Trophoblast cell (in vitro differentiated cells and primary cell): ENCODE measurements around the gene C6orf62.

Source experiments
- DNase-seq, 2 donors: peaks; one replicate each; pipeline ENCODE4 v3.0.0-alpha.2; 2016
- H2AFZ ChIP-seq: 2 replicates; pipeline ENCODE4 v1.6.1; 2013; ENCODE audit warnings: low read length, moderate library complexity, mild to moderate bottlenecking; ENCODE audit not compliant: insufficient read depth, poor library complexity
- H2AK5ac ChIP-seq: 2 replicates; pipeline ENCODE4 v1.6.1; 2013; ENCODE audit warnings: mild to moderate bottlenecking, low read length
- H2BK120ac ChIP-seq: 2 replicates; pipeline ENCODE4 v1.6.1; 2013; ENCODE audit warnings: low read length, mild to moderate bottlenecking, moderate library complexity; ENCODE audit not compliant: insufficient read depth, poor library complexity
- H2BK12ac ChIP-seq: 2 replicates; pipeline ENCODE4 v1.6.1; 2013; ENCODE audit warnings: mild to moderate bottlenecking, low read length, moderate library complexity
- H2BK5ac ChIP-seq: 2 replicates; pipeline ENCODE4 v1.6.1; 2013; ENCODE audit warnings: low read length, low read depth, moderate library complexity, mild to moderate bottlenecking; ENCODE audit not compliant: poor library complexity
- H3K14ac ChIP-seq: 2 replicates; pipeline ENCODE4 v1.6.1; 2013; ENCODE audit warnings: mild to moderate bottlenecking, low read length
- H3K18ac ChIP-seq: 2 replicates; pipeline ENCODE4 v1.6.1; 2013; ENCODE audit warnings: mild to moderate bottlenecking, low read length
- H3K23ac ChIP-seq: 2 replicates; pipeline ENCODE4 v1.6.1; 2013; ENCODE audit warnings: low read length
- H3K27ac ChIP-seq: 2 replicates; pipeline ENCODE4 v1.5.1; 2013; ENCODE audit warnings: low read depth, mild to moderate bottlenecking, inconsistent platforms, low read length, moderate library complexity
- H3K27me3 ChIP-seq: 2 replicates; pipeline ENCODE4 v1.6.1; 2013; ENCODE audit warnings: inconsistent platforms, mild to moderate bottlenecking, low read length, moderate library complexity; ENCODE audit not compliant: insufficient read depth
- H3K36me3 ChIP-seq, 2 experiments: 1 replicate in 1 of 2; 2 replicates in 1 of 2; pipeline ENCODE4 v1.6.1; 2013; ENCODE audit warnings: low read length in 2 of 2, mild to moderate bottlenecking in 2 of 2, moderate library complexity in 1 of 2; ENCODE audit not compliant: insufficient read depth in 2 of 2, control insufficient read depth in 1 of 2
- H3K4ac ChIP-seq: 2 replicates; pipeline ENCODE4 v1.6.1; 2013; ENCODE audit warnings: low read depth, mild to moderate bottlenecking, low read length, moderate library complexity
- H3K4me1 ChIP-seq, 2 experiments: 1 replicate in 1 of 2; 2 replicates in 1 of 2; pipeline ENCODE4 v1.6.1; 2013; ENCODE audit warnings: low read length in 2 of 2, mild to moderate bottlenecking in 2 of 2, moderate library complexity in 1 of 2; ENCODE audit not compliant: insufficient read depth in 2 of 2, control insufficient read depth in 1 of 2
- H3K4me2 ChIP-seq: 2 replicates; pipeline ENCODE4 v1.6.1; 2013; ENCODE audit warnings: inconsistent platforms, mild to moderate bottlenecking, low read length, moderate library complexity
- H3K4me3 ChIP-seq: 2 replicates; pipeline ENCODE4 v1.5.1; 2013; ENCODE audit warnings: mild to moderate bottlenecking, low read depth, low read length, inconsistent platforms
- H3K79me1 ChIP-seq: one replicate; pipeline ENCODE4 v1.6.1; 2013; ENCODE audit warnings: low read length
- H3K79me2 ChIP-seq: 2 replicates; pipeline ENCODE4 v1.6.1; 2013; ENCODE audit warnings: low read length, mild to moderate bottlenecking; ENCODE audit not compliant: control insufficient read depth, insufficient read depth, poor library complexity
- H3K9ac ChIP-seq: 2 replicates; pipeline ENCODE4 v1.6.1; 2013; ENCODE audit warnings: mild to moderate bottlenecking, low read length
- H3K9me3 ChIP-seq: 2 replicates; pipeline ENCODE4 v1.6.1; 2013; ENCODE audit warnings: low read depth, mild to moderate bottlenecking, control low read depth, inconsistent platforms, low read length; ENCODE audit not compliant: insufficient read depth
- H4K12ac ChIP-seq: 2 replicates; pipeline ENCODE4 v1.6.1; 2013; ENCODE audit warnings: low read depth, mild to moderate bottlenecking, low read length, moderate library complexity
- H4K8ac ChIP-seq: 2 replicates; pipeline ENCODE4 v1.6.1; 2013; ENCODE audit warnings: low read depth, mild to moderate bottlenecking, low read length, moderate library complexity
- H4K91ac ChIP-seq: one replicate; pipeline ENCODE4 v1.6.1; 2013; ENCODE audit warnings: low read depth, mild to moderate bottlenecking, low read length, moderate library complexity
- WGBS: extraction: QIAGEN DNeasy Blood & Tissue Kit; methylation state at CpG from one replicate; pipeline ENCODE4 v1.1.7; 2013; ENCODE audit warnings: missing lambda C conversion rate; ENCODE audit not compliant: insufficient read length, insufficient coverage; ENCODE audit errors: extremely low coverage; 5-methylcytosine and 5-hydroxymethylcytosine counted together

The C6orf62 gene

DNA sequence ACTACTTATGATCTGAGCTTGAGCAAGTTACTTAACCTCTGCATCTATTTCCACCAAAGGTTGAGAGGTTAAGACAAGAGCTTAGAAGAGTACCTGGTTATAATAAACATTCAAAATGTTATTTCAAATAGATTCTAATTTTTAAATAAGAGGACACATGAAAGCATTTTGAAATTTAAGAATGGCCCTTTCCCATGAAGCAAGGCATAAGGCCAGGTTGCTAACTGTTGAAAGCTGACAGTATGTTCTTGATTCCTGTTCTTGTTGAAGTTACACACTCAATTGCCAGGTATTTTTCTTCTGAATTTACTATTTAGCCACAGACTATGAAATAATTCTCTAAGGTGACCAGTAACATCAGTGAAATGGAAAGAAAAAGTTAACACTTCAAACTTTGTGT is 14.5 kb downstream of the C6orf62 start:
- DNase-seq = no peak
- no peak overlapping the region for H4K91ac ChIP-seq
- no peak overlapping the region for H2AFZ ChIP-seq
- no peak overlapping the region for H3K27ac ChIP-seq
- H3K9me3 ChIP-seq = no peaks in the 10 kb centered on the region
- H3K4me1 ChIP-seq = no peaks in the 10 kb centered on the region
- H3K9ac ChIP-seq = no peak overlapping the region
- no peak overlapping the region for H3K4ac ChIP-seq
- no peaks in the 10 kb centered on the region for H3K79me1 ChIP-seq
- no peaks in the 10 kb centered on the region for H3K27me3 ChIP-seq
- no peak overlapping the region for H2BK5ac ChIP-seq
- no peak overlapping the region for H3K14ac ChIP-seq
- H3K4me2 ChIP-seq = no peak overlapping the region
- no peaks in the 10 kb centered on the region for H3K79me2 ChIP-seq
- H4K12ac ChIP-seq = no peak overlapping the region
- peaks cover 21 to 31% of the 10 kb centered on the region in 2 experiments for H3K36me3 ChIP-seq
- H3K23ac ChIP-seq = no peak overlapping the region
- no peak overlapping the region for H2BK120ac ChIP-seq
- H4K8ac ChIP-seq = no peak overlapping the region
- no peak overlapping the region for H3K18ac ChIP-seq
- no peak overlapping the region for H2BK12ac ChIP-seq
- no peak overlapping the region for H3K4me3 ChIP-seq
- no peak overlapping the region for H2AK5ac ChIP-seq

DNA sequence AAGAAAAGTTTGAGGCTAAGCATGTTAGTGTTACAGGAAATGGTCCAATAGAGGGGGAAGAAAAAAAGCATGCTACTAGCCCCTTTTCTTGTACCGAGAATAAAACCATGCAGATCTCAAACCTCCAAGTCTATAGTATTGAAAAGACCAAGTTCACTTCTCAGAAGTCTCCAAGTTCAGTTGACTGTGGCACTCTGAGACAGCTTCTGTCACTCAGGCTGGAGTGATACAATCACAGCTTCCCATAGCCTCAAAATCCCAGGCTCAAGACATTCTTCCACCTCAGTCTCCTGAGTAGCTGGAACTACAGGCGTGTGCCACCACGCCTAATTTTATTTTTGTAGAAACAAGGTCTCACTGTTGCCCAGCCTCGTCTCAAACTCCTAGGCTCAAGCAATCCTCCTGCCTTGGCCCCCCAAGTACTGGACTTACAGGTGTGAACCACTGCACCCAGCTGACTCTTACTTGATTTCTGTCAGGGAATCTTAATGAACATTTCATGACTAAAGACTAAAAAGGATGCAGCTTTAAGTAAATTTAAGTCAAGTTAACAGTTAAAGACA is 16.2 kb downstream of the C6orf62 start:
- no peaks in the 10 kb centered on the region for H3K9me3 ChIP-seq
- no peak overlapping the region for H2BK5ac ChIP-seq
- H3K9ac ChIP-seq = no peak overlapping the region
- no CpG with 5 or more reads among the region's 4 CpGs for whole genome bisulfite sequencing
- no peak overlapping the region for H2BK120ac ChIP-seq
- H2BK12ac ChIP-seq = no peak overlapping the region
- no peak overlapping the region for H3K18ac ChIP-seq
- peaks cover 17 to 22% of the 10 kb centered on the region in 2 experiments for H3K36me3 ChIP-seq
- no peaks in the 10 kb centered on the region for H3K4me1 ChIP-seq
- no peak overlapping the region for H3K14ac ChIP-seq
- no peak overlapping the region for H4K8ac ChIP-seq
- H4K12ac ChIP-seq = no peak overlapping the region
- H3K27me3 ChIP-seq = no peaks in the 10 kb centered on the region
- no peak overlapping the region for H2AFZ ChIP-seq
- H3K4me3 ChIP-seq = no peak overlapping the region
- H3K79me2 ChIP-seq = no peaks in the 10 kb centered on the region
- no peaks in the 10 kb centered on the region for H3K79me1 ChIP-seq
- no peak overlapping the region for H3K4ac ChIP-seq
- H3K23ac ChIP-seq = no peak overlapping the region
- H3K27ac ChIP-seq = no peak overlapping the region
- H2AK5ac ChIP-seq = no peak overlapping the region
- no peak overlapping the region for H4K91ac ChIP-seq
- DNase-seq = no peak
- no peak overlapping the region for H3K4me2 ChIP-seq

GRCh38 chr6:24699521-24700359 is 19.2 kb downstream of the C6orf62 start:
- no peaks in the 10 kb centered on the region for H3K4me1 ChIP-seq
- H2BK120ac ChIP-seq = no peak overlapping the region
- no peaks in the 10 kb centered on the region for H3K27me3 ChIP-seq
- no peaks in the 10 kb centered on the region for H3K9me3 ChIP-seq
- peaks cover 5 to 7% of the 10 kb centered on the region in 2 experiments for H3K36me3 ChIP-seq
- DNase-seq = no peak
- H2AFZ ChIP-seq = no peak overlapping the region
- no peak overlapping the region for H2BK5ac ChIP-seq
- no peak overlapping the region for H3K9ac ChIP-seq
- no peak overlapping the region for H3K23ac ChIP-seq
- H3K79me1 ChIP-seq = no peaks in the 10 kb centered on the region
- H3K4me3 ChIP-seq = no peak overlapping the region
- no peak overlapping the region for H3K14ac ChIP-seq
- no peak overlapping the region for H4K12ac ChIP-seq
- no peak overlapping the region for H3K18ac ChIP-seq
- WGBS = no CpG with 5 or more reads among the region's 3 CpGs
- no peak overlapping the region for H3K27ac ChIP-seq
- no peak overlapping the region for H4K8ac ChIP-seq
- H2BK12ac ChIP-seq = no peak overlapping the region
- H3K79me2 ChIP-seq = no peaks in the 10 kb centered on the region
- H2AK5ac ChIP-seq = no peak overlapping the region
- H3K4ac ChIP-seq = no peak overlapping the region
- no peak overlapping the region for H3K4me2 ChIP-seq
- no peak overlapping the region for H4K91ac ChIP-seq

DNA sequence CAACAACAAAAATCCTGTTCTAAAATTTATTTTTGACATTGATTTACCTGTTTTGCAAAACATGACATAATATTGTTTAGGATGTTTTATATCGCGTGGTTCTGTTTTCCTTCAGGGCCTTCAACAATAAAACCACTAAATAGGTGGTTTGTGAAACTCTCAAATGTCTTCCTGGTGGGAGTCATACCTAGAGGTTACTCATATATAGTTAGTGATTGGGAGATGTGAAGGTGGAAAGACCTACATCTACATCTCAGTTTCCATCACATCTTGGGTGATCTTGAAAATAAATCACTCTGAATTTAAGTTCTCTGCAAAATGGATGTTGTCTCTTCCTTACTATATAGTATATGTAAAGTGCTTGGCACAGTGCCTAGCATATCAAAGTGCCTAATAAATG is 22.9 kb downstream of the C6orf62 start:
- Histone ChIP-seq H3K79me1 (no peaks in the 10 kb centered on the region), H3K27me3 (no peaks in the 10 kb centered on the region)
- WGBS = no CpG with 5 or more reads among the region's 2 CpGs

More for the DNA sequence above, 22.9 kb downstream of the C6orf62 start:
- no peak overlapping the region for H3K4me3 ChIP-seq
- H2AK5ac ChIP-seq = no peak overlapping the region
- H2BK120ac ChIP-seq = no peak overlapping the region
- H3K79me2 ChIP-seq = no peaks in the 10 kb centered on the region
- H3K4ac ChIP-seq = no peak overlapping the region
- H3K18ac ChIP-seq = no peak overlapping the region
- no peak overlapping the region for H3K14ac ChIP-seq
- H3K4me2 ChIP-seq = no peak overlapping the region
- DNase-seq = no peak
- no peak overlapping the region for H3K23ac ChIP-seq
- no peak overlapping the region for H2AFZ ChIP-seq
- H2BK12ac ChIP-seq = no peak overlapping the region
- H3K9me3 ChIP-seq = no peaks in the 10 kb centered on the region
- H4K91ac ChIP-seq = no peak overlapping the region
- no peak overlapping the region for H4K8ac ChIP-seq
- no peak overlapping the region for H2BK5ac ChIP-seq
- H3K9ac ChIP-seq = no peak overlapping the region
- no peaks in the 10 kb centered on the region for H3K36me3 ChIP-seq
- no peaks in the 10 kb centered on the region for H3K4me1 ChIP-seq
- H3K27ac ChIP-seq = no peak overlapping the region
- H4K12ac ChIP-seq = no peak overlapping the region
